ENCODE results near the gene EFHD2. TPM values are rescaled to one million over a fixed set of nuclear protein-coding genes. Genes with fewer than 3 reads are reported as not detected.
"Not testable (repeated sequence)": the region's sequence is repeated elsewhere in the genome, so short reads cannot be mapped to it uniquely, and the experiment has no call there.

EFHD2 gene
- polyA plus RNA-seq, 3 donors = 11.8 to 15.6 (median 15.0) TPM

- DNase-seq = no peak
Observed at GRCh38 chr1:15427280-15427666, 17.6 kb downstream of the EFHD2 start.

DNA sequence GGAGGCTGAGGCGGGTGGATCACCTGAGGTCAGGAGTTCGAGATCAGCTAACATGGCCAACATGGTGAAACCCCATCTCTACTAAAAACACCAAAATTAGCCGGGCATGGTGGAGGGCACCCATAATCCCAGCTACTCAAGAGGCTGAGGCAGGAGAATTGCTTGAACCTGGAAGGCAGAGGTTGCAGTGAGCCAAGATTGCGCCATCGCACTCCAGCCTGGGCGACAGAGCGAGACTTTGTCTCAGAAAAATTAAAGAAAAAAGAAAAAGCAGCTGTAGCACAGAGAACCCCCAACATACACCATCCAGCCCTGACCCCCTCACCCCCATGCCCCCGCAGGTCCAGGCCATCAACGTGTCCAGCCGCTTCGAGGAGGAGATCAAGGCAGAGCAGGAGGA, 18.6 kb downstream of the EFHD2 start:
- not testable (repeated sequence) for DNase-seq

- DNase-seq = no peak
Observed at GRCh38 chr1:15428815-15429435, 19.2 kb downstream of the EFHD2 start.

DNA sequence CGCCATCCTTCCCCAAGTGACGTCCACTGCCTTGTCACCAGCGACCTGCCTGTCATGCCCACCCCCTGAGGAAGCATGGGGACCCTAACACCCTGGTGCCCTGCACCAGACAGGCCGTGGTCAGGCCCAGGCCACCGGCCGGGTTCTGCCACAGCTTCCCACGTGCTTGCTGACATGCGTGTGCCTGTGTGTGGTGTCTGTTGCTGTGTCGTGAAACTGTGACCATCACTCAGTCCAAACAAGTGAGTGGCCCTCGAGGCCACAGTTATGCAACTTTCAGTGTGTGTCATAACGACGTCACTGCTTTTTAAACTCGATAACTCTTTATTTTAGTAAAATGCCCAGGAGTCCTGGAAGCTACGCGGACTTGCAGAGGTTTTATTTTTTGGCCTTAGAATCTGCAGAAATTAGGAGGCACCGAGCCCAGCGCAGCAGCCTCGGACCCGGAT, 20.0 kb downstream of the EFHD2 start:
- DNase-seq = no peak

GRCh38 chr1:15430787-15431570, 21.3 kb downstream of the EFHD2 start:
- no peak for DNase-seq

DNA sequence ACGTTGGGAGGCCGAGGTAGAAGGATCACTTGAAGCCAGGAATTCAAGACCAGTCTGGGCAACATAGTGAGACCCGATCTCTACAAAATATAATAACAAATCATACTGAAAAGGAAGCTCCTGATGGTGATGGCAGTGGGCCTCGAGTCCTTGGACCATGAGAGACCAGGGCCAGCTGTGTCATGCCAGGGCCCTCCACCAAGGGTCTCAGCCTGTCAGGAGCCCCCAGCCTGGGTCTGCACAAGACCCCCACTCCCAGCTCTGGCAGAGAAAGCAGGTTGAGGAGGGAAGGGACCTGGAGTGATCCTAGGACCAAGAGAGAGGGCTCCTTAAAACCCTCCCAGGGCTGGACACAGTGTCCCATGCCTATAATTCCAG, 21.9 kb downstream of the EFHD2 start:
- DNase-seq = no peak

GRCh38 chr1:15432324-15432723, 22.6 kb downstream of the EFHD2 start:
- no peak for DNase-seq

DNA sequence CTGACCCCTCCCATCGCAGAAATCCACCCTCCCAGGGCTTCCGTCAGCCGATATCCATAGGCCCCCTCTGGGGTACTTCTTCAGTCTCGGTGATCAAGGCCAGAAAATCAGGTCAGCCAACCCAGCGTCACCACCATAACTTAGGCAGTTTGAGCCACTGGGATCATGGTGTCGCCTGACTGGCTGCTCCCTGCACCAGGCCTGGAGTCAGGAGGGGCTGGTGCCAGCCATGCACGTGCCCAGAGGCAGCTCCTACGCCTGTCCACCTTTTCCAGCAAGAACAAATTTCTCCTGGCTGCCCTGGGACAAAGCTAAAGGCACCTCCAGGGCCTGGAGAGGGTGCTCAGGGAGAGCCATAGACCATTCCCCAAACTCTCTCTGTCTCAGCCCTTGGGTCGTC, 23.8 kb downstream of the EFHD2 start:
- no peak for DNase-seq

GRCh38 chr1:15434739-15435138, 25.1 kb downstream of the EFHD2 start:
- not testable (repeated sequence) for DNase-seq

DNA sequence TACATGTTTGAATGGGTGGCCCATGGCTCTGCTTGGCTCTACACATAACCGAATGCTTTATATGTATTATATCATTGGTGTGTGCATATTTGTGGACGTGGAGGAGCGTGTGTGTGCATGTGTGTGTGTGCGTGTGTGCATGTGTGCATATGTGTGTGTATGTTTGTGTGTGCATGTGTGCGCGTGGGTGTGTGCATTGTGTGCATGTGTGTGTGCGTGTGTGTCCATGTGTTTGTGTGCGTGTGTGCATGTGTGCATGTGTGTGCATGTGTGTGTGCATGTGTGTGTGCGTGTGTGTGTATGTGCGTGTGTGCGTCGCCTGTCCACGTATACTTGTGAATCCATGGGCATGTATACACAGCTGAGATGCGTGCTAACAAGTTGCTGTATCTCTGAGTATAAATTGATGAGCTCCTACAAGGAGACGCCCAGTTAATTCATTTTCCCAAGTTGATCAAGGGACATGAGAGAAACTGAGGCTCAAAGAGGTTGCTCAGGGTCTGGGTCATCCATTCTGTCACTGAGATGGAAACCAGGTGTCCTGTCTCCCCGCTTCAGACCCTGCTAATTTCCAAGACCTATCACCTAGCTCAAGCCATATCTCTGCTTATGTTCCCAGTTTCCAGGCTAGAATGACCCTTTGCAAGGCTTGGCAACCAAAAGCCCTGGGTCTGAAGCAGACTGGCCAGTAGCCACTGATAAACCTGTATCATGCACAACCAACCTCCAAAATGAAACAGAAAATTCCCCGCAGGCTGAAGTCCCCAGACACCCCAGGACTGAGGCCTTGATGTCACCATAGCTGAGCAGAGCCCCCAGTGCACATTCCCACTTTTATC, 25.8 kb downstream of the EFHD2 start:
- DNase-seq = no peak

- DNase-seq = no peak
Observed at GRCh38 chr1:15436881-15437442, 27.3 kb downstream of the EFHD2 start.

GRCh38 chr1:15439325-15439724, 29.6 kb downstream of the EFHD2 start:
- no peak for DNase-seq

DNA sequence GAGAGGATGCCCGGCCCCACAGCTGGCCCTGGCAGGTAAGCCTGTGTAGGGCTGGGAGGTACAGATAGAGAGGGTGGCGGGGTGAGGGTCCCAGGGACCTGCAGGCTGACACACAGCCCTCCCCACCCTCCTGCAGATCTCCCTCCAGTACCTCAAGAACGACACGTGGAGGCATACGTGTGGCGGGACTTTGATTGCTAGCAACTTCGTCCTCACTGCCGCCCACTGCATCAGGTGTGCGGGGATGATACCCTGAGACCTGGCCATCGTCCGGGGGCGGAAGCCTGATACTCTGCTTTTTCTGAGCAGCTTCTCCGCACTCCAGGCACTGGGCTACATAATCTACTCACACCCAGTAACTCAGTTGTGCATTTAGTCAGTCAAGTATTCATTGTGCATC, 30.7 kb downstream of the EFHD2 start:
- no peak for DNase-seq

- DNase-seq = no peak
Observed at GRCh38 chr1:15441247-15441646, 31.6 kb downstream of the EFHD2 start.

- no peak for DNase-seq
Observed at GRCh38 chr1:15442119-15442518, 32.4 kb downstream of the EFHD2 start.

DNA sequence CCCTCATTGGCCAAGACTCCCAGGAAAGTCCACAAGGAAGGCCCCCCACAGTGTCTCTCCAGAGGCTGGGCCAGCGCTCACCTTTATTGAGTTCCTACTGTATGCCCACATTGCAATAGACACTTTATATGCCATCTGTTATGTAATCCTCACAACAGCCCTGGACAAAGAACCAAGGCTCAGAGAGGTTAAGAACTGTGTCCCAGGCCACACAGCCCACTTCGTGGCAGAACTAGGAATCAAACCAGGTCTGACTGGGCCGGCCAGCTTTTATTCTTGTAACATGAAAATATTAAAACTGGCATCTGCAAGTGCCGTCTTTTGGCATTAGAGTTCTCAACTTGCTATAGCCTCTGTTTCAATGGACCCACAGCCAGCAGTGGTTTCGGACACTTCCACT, 33.1 kb downstream of the EFHD2 start:
- DNase-seq = no peak

- no peak for DNase-seq
Observed at GRCh38 chr1:15443281-15443680, 33.6 kb downstream of the EFHD2 start.

DNA sequence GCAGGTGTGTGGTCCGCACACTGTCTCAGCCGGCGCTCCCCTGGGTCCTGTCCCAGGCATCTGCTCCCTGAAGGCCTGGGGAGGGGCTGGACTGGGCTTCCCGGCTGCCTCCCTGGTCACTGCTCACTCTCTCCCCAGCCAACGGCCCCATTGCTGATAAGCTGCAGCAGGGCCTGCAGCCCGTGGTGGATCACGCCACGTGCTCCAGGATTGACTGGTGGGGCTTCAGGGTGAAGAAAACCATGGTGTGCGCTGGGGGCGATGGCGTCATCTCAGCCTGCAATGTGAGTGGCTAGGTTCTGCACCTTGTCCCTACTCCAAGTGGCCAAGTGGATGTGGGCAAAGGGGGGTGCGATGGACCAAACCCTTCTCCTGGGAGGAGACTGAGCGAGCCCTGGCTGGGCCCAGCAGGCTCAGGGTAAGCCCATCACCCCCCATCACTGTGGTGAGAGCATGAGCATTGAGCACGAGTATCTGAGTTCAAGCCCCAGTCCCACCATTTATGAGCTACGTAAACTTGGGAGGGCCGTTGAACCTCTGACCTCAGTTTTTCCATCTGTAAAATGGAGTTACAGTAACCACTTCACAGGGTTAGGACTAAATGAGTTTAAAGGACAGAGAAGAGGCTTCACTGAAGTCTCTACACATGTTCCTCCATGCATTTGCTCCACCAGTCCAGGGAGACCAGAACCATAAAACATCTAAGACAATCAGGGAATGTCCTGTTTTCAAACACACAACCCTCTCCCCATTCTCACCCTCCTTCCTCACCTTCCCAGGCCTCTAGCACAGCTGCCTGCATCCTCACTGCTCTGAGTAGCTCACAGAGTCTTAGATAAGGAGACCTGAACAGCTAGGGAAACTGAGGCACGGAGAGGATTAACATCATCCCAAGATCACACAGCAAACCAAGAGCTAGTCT, 35.0 kb downstream of the EFHD2 start:
- DNase-seq = no peak

DNA sequence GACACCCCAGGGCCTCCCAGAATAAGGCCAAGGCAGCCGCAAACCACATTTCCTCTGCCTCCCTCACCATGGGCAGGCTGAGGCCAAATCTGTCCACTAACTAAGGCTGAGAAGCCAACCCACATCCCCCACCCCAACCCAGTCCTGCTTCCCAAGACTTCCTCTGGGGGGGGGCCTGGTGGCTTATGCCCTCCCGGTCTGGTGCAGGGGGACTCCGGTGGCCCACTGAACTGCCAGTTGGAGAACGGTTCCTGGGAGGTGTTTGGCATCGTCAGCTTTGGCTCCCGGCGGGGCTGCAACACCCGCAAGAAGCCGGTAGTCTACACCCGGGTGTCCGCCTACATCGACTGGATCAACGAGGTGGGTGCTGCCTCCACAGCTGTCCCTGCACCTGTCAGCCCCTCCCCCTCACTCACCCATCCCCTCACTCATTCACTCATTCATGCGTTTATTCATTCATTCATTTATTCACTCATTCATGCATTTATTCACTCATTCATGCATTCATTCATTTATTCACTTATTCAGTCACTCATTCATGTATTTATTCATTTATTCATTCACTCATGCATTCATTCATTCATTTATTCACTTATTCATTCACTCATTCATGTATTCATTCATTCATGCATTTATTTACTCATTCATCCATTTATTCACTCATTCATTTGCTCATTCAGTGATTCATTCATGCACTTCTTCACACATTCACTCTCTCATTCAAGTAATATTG, 35.9 kb downstream of the EFHD2 start:
- no peak for DNase-seq

- DNase-seq = no peak
Observed at GRCh38 chr1:15446212-15446611, 36.5 kb downstream of the EFHD2 start.
